ENCODE results near the gene ZNF462.

ZNF462 gene

DNA sequence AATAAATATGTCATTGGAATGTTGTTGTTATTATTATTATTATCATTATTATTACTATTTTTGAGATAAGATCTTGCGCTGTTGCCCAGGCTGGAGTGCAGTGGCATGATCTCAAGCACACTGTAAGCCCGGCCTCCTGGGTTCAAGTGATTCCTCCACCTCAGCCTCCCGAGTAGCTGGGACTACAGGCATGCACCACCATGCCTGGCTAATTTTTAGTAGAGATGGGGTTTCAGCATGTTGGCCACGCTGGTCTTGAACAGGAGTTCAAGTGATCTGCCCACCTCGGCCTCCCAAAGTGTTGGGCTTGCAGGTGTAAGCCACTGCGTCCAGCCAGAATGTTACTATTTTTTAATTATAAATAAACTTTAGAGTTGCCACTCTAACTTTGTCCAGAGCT, 14.4 kb downstream of the ZNF462 start:
- H3K4me1 ChIP-seq (ENCODE audit: control insufficient read depth, insufficient read depth, low read length) = peaks cover 67% of the 10 kb centered on the region

DNA sequence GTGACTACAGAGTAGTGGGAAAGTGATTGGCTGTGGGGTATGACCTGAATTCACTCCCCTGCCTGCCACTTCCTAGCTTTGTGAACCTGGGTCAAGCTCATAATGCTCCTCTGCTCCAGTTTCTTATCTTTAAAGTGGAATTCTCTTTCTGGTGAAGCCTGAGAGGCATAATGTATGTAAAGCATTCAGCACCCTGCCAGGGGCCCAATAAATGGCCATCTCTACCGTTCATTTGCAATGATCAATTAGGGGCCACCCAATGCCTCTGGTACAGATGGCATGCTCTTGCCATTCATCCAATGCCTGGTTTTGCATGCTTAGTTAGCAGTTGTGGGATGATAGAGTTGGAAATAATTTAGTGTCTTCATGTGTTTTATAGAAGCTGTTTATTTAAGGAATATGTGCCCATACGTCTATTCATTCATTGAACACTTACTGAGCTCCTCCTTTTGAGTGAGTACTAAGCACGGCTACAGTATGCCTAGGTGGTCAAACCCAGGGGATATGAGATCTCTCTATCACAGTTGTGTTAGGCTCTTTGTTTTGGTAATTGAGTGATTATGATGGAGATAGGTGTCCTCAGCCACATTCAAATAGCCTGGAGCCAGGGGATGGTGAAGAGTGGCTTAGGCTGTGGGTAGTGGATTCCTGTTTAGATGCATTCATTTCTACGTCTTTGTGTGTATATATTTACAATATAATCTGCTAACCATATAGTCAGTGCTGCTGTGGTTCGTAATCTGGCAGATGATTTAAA, 15.3 kb downstream of the ZNF462 start:
- Histone ChIP-seq H3K9me3 (ENCODE audit: control insufficient read depth, insufficient read depth, low read depth, low read length) (no peaks in the 10 kb centered on the region), H3K27ac (ENCODE audit: low read depth, low read length) (peak overlapping the region; percentile 70), H3K4me1 (ENCODE audit: control insufficient read depth, insufficient read depth, low read length) (peaks cover 72% of the 10 kb centered on the region)

More for the DNA sequence above, 14.4 kb downstream of the ZNF462 start:
- Histone ChIP-seq H3K27me3 (ENCODE audit: control insufficient read depth, insufficient read depth, low read length) (no peaks in the 10 kb centered on the region), H3K9me3 (ENCODE audit: control insufficient read depth, insufficient read depth, low read depth, low read length) (no peaks in the 10 kb centered on the region), H3K9ac (ENCODE audit: low read length) (no peak overlapping the region), H3K36me3 (ENCODE audit: control insufficient read depth, insufficient read depth, low read length) (peaks cover 6% of the 10 kb centered on the region; the same call in 1 of the 2 replicates), H3K4me3 (ENCODE audit: low read depth, low read length) (peak overlapping the region; percentile 48; the same call in 1 of the 2 replicates), H3K27ac (ENCODE audit: low read depth, low read length) (peak overlapping the region; percentile 66)

DNA sequence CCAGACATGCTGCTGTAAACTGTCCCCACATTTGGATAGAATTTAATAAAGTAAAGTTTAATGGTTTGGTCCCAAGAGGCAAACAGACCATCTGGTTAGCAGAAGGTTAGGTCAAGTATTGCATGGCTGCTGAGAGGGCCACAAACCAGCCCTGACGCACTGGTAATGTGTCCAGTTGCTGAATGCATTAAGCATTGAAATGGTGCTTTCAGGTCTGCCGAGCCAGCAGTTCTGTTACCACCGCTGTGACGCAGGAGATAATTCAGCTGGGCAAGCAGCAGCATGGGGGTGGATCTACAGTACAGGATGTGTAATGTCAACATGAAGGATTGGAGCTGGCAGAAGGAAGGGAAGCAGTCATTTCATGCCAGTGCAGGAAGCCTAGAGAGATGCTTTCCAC, 16.0 kb downstream of the ZNF462 start:
- peaks cover 6% of the 10 kb centered on the region; the same call in 1 of the 2 replicates for H3K36me3 ChIP-seq (ENCODE audit: control insufficient read depth, insufficient read depth, low read length)
- H3K4me1 ChIP-seq (ENCODE audit: control insufficient read depth, insufficient read depth, low read length) = peaks cover 78% of the 10 kb centered on the region
- no peaks in the 10 kb centered on the region for H3K27me3 ChIP-seq (ENCODE audit: control insufficient read depth, insufficient read depth, low read length)
- H3K4me3 ChIP-seq (ENCODE audit: low read depth, low read length) = peak overlapping the region; percentile 48
- peak overlapping the region; percentile 70 for H3K27ac ChIP-seq (ENCODE audit: low read depth, low read length)
- no peaks in the 10 kb centered on the region for H3K9me3 ChIP-seq (ENCODE audit: control insufficient read depth, insufficient read depth, low read depth, low read length)
- H3K9ac ChIP-seq (ENCODE audit: low read length) = peak overlapping the region; percentile 21

More for the DNA sequence above, 15.3 kb downstream of the ZNF462 start:
- Histone ChIP-seq H3K36me3 (ENCODE audit: control insufficient read depth, insufficient read depth, low read length) (peaks cover 6% of the 10 kb centered on the region; the same call in 1 of the 2 replicates), H3K27me3 (ENCODE audit: control insufficient read depth, insufficient read depth, low read length) (no peaks in the 10 kb centered on the region), H3K9ac (ENCODE audit: low read length) (peak overlapping the region; percentile 58), H3K4me3 (ENCODE audit: low read depth, low read length) (peak overlapping the region; percentile 48)

DNA sequence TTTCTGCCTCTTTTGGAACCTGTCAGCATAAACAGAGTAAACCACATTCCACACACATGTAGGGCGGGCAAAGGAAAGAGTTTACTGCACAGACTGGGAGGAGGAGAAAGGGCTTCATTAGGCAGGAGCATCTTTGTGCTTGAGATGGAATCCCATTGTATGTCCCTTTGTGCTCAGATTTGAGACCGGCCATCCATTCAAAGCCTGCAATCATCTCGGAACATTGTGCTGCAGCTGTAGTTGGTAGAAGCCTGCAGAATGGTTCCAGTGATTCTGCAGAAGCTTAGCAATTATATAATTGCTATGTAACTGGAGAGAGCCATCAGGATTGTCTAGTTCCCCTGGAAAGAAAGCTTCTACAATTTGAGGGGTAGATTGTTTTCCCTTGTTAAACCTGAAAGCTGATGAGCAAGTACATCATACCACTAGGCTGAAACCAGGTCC, 16.5 kb downstream of the ZNF462 start:
- Histone ChIP-seq H3K9me3 (ENCODE audit: control insufficient read depth, insufficient read depth, low read depth, low read length) (no peaks in the 10 kb centered on the region), H3K36me3 (ENCODE audit: control insufficient read depth, insufficient read depth, low read length) (peaks cover 9% of the 10 kb centered on the region), H3K27ac (ENCODE audit: low read depth, low read length) (no peak overlapping the region), H3K27me3 (ENCODE audit: control insufficient read depth, insufficient read depth, low read length) (no peaks in the 10 kb centered on the region), H3K9ac (ENCODE audit: low read length) (no peak overlapping the region), H3K4me3 (ENCODE audit: low read depth, low read length) (no peak overlapping the region), H3K4me1 (ENCODE audit: control insufficient read depth, insufficient read depth, low read length) (peaks cover 78% of the 10 kb centered on the region)

DNA sequence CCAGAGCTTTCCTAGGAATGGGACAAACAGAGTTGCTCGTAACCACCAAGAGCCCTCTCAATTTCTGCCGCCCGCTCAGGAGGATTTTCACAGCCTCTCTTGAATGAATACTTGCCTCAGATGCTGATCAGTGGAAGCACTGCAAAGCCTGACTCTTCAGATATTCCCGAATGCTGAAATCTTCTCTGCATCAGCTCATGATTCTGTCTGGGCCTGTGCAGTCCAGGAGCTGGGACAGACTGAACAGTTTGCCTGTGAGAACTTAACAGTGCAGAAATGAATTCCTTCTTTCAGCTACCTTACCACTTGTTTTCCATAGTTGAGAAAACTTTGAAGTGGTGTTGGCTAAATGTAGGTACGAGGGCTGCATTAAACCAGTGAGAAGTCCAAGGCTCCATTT, 17.1 kb downstream of the ZNF462 start:
- H3K27ac ChIP-seq (ENCODE audit: low read depth, low read length) = no peak overlapping the region
- peaks cover 72% of the 10 kb centered on the region for H3K4me1 ChIP-seq (ENCODE audit: control insufficient read depth, insufficient read depth, low read length)
- H3K9me3 ChIP-seq (ENCODE audit: control insufficient read depth, insufficient read depth, low read depth, low read length) = no peaks in the 10 kb centered on the region
- peaks cover 9% of the 10 kb centered on the region for H3K36me3 ChIP-seq (ENCODE audit: control insufficient read depth, insufficient read depth, low read length)
- no peak overlapping the region for H3K9ac ChIP-seq (ENCODE audit: low read length)
- H3K27me3 ChIP-seq (ENCODE audit: control insufficient read depth, insufficient read depth, low read length) = no peaks in the 10 kb centered on the region
- H3K4me3 ChIP-seq (ENCODE audit: low read depth, low read length) = no peak overlapping the region

DNA sequence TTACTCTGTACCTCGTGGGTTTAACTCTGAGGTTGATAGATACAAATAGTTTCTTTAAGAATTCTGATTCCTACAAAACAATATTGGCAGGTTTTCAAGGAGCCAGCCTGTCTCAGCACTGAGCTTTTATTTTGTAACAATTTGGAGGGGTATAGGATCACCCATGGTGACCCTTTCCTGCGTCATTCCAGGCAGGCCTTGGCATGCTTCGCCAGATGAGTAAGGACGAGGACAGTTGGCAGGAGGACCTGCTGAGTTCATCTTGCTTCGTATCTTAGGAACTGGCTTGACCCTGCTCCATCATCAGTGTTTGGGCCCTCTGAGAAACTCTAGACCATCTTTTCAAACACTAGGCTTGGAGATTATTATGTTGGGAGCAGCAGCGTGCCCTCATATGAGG, 17.9 kb downstream of the ZNF462 start:
- Histone ChIP-seq H3K36me3 (ENCODE audit: control insufficient read depth, insufficient read depth, low read length) (peaks cover 9% of the 10 kb centered on the region), H3K4me1 (ENCODE audit: control insufficient read depth, insufficient read depth, low read length) (peaks cover 64% of the 10 kb centered on the region), H3K9me3 (ENCODE audit: control insufficient read depth, insufficient read depth, low read depth, low read length) (no peaks in the 10 kb centered on the region), H3K9ac (ENCODE audit: low read length) (no peak overlapping the region), H3K27me3 (ENCODE audit: control insufficient read depth, insufficient read depth, low read length) (no peaks in the 10 kb centered on the region), H3K4me3 (ENCODE audit: low read depth, low read length) (no peak overlapping the region), H3K27ac (ENCODE audit: low read depth, low read length) (no peak overlapping the region)

DNA sequence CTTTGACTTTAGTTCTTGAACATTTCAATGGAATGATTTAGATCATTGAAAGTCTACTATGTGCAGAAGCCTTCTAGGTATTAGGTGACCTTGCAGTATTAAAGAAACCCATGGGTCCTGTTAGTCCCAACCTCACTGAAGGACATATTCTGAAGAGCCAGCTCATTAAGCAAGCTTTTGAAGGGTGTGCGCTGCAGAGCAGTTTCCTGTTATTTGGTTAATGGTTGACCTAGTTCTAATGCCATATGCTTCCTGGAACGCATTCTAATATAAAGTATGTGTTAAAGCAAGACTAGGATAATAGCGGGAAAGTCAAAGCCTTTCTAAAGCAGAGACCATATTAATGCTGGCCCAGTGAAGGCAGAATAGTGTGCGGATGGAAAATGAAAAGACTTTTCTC, 20.1 kb downstream of the ZNF462 start:
- Histone ChIP-seq H3K27ac (ENCODE audit: low read depth, low read length) (no peak overlapping the region), H3K36me3 (ENCODE audit: control insufficient read depth, insufficient read depth, low read length) (peaks cover 13% of the 10 kb centered on the region), H3K4me1 (ENCODE audit: control insufficient read depth, insufficient read depth, low read length) (peaks cover 44% of the 10 kb centered on the region), H3K9ac (ENCODE audit: low read length) (no peak overlapping the region), H3K27me3 (ENCODE audit: control insufficient read depth, insufficient read depth, low read length) (no peaks in the 10 kb centered on the region), H3K9me3 (ENCODE audit: control insufficient read depth, insufficient read depth, low read depth, low read length) (no peaks in the 10 kb centered on the region), H3K4me3 (ENCODE audit: low read depth, low read length) (no peak overlapping the region)

DNA sequence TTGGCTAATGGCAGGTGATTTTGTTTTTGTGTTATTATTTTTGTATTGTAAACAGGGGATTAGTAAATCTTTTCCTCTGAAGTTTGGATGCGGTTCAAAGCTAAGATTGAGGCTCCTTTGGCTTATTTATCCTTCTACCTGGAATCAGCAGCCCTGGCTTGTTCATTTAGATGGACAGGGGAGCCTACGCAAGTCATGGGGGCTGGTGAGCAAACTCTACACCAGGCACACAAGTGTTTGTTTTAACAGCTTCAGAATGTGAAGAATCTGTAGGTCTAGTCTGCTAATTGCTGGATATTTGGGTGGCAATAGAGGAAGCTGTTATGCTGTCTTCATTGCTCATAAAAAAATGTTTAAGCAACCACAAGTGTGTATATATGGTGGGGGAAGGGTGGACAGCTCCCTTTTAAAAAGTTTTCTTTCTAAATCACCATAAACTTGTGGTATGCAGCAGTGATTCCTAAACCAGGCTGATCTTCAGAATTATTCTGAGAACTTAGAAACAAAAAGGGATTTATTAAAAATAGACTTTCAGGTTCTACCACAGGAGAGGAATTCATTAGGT, 20.7 kb downstream of the ZNF462 start:
- Histone ChIP-seq H3K27me3 (ENCODE audit: control insufficient read depth, insufficient read depth, low read length) (no peaks in the 10 kb centered on the region), H3K4me1 (ENCODE audit: control insufficient read depth, insufficient read depth, low read length) (peaks cover 43% of the 10 kb centered on the region), H3K36me3 (ENCODE audit: control insufficient read depth, insufficient read depth, low read length) (peaks cover 13% of the 10 kb centered on the region), H3K9ac (ENCODE audit: low read length) (no peak overlapping the region), H3K27ac (ENCODE audit: low read depth, low read length) (no peak overlapping the region), H3K9me3 (ENCODE audit: control insufficient read depth, insufficient read depth, low read depth, low read length) (no peaks in the 10 kb centered on the region), H3K4me3 (ENCODE audit: low read depth, low read length) (no peak overlapping the region)

DNA sequence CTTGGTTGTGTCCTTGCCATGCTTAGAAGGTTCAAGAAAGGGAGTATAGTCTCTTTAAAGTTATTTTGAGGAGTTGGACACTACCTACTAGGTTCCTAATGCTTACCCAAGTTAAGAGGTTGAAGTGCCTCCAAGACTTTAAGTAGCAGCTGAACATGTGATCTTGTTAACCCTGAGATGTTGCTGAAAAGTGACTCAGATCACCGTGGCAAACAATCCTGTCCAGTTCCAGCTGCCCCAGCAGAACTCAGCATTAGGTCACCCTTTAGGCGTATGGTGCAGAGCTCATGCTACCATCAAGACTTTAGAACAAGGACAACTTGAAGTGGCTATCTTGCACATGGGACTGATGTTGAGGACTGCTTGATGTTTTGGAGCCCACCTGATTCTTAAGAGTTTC, 22.5 kb downstream of the ZNF462 start:
- Histone ChIP-seq H3K4me3 (ENCODE audit: low read depth, low read length) (no peak overlapping the region), H3K27me3 (ENCODE audit: control insufficient read depth, insufficient read depth, low read length) (no peaks in the 10 kb centered on the region), H3K4me1 (ENCODE audit: control insufficient read depth, insufficient read depth, low read length) (peaks cover 44% of the 10 kb centered on the region), H3K9ac (ENCODE audit: low read length) (no peak overlapping the region), H3K27ac (ENCODE audit: low read depth, low read length) (no peak overlapping the region), H3K9me3 (ENCODE audit: control insufficient read depth, insufficient read depth, low read depth, low read length) (no peaks in the 10 kb centered on the region), H3K36me3 (ENCODE audit: control insufficient read depth, insufficient read depth, low read length) (peaks cover 8% of the 10 kb centered on the region)

DNA sequence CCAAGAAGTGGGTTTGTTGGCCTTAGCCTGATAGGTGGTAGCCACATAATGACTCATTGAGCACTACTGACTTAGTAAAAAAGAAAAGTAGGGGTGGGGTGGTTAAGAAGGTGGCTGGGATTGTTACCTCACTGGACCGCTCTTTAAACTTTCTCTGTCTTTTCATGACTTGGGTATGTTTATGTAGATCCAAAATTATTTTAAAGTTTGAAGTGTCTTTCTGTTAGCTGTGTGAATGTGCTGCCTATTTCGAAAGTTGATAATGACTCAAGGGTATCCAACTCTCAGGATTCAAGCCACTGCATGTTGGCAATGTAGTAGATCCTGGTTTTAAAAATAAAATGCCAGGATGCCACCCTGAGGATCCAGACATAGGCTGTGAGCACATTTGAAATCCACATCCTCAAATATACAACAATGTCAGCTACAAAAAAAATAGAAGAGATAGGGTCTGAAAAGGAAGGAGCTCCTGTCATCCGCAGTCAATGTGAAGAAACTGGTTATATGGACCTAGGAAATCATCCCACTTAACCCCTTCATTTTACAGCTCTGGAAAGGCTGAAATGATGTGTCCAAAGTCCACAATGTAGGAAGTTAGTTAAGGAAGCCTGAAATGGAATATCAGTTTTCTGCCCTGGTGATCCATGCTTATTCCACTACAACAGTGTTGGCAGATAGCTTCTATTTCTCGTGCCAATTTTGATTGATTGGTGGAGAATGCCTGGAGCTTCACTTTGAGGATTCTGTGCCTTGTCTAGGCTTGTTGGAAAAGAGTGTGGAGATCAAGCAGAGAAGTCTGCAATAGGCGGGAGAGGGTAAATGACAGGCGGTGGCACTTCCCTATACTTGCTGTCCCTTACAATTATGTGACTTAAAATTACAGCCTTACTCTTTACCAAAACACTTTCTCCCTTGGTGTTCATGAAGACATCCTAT, 23.4 kb downstream of the ZNF462 start:
- H3K9me3 ChIP-seq (ENCODE audit: control insufficient read depth, insufficient read depth, low read depth, low read length) = no peaks in the 10 kb centered on the region
- no peaks in the 10 kb centered on the region for H3K27me3 ChIP-seq (ENCODE audit: control insufficient read depth, insufficient read depth, low read length)
- peaks cover 48% of the 10 kb centered on the region for H3K4me1 ChIP-seq (ENCODE audit: control insufficient read depth, insufficient read depth, low read length)
- H3K27ac ChIP-seq (ENCODE audit: low read depth, low read length) = no peak overlapping the region
- no peak overlapping the region for H3K4me3 ChIP-seq (ENCODE audit: low read depth, low read length)
- H3K36me3 ChIP-seq (ENCODE audit: control insufficient read depth, insufficient read depth, low read length) = peaks cover 8% of the 10 kb centered on the region
- no peak overlapping the region for H3K9ac ChIP-seq (ENCODE audit: low read length)

All from HUES6 (cell line).